Right cardiac atrium (tissue), 5 donors: ENCODE measurements around the gene RTL9. TPM values are rescaled to one million over a fixed set of nuclear protein-coding genes. Genes with fewer than 3 reads are reported as not detected.
"Not testable (repeated sequence)": the region's sequence is repeated elsewhere in the genome, so short reads cannot be mapped to it uniquely, and the experiment has no call there.

Experiments used
- ATAC-seq, 2 donors: fragments of 200-7000 bp; cut with Tn5 transposase; one replicate each; pipeline versions ENCODE4 v1.8.0 to v1.9.1; 2020; ENCODE audit warnings: moderate library complexity in 2 of 2, mild to moderate bottlenecking in 1 of 2
- DNase-seq, 3 donors: peaks; one replicate each; pipeline ENCODE4 v3.0.0-alpha.2; 2020
- H3K27ac ChIP-seq: one replicate; pipeline ENCODE4 v1.5.1; 2013; ENCODE audit warnings: mild to moderate bottlenecking, low read length, control low read depth, moderate library complexity
- H3K27me3 ChIP-seq: one replicate; pipeline ENCODE4 v1.6.1; 2013; ENCODE audit not compliant: control insufficient read depth, insufficient read depth
- H3K4me1 ChIP-seq: one replicate; pipeline ENCODE4 v1.6.1; 2013; ENCODE audit warnings: low read length; ENCODE audit not compliant: control insufficient read depth, insufficient read depth
- H3K4me3 ChIP-seq: one replicate; pipeline ENCODE4 v1.5.1; 2013; ENCODE audit warnings: low read length, control low read depth
- H3K9me3 ChIP-seq: one replicate; pipeline ENCODE4 v1.6.1; 2013; ENCODE audit warnings: low read length; ENCODE audit not compliant: control insufficient read depth
- WGBS: extraction: QIAGEN DNeasy Blood & Tissue Kit; methylation state at CpG from one replicate; pipeline ENCODE4 v1.1.7; 2013; 5-methylcytosine and 5-hydroxymethylcytosine counted together
- intact Hi-C, 4 donors: fragments of 100-400 bp; cut with DNase I; formaldehyde crosslinking; loops; one replicate each; pipeline versions ENCODE4 v1.11.0 to v1.14.0; 2022 to 2023
- polyA plus RNA-seq: library from polyadenylated mRNA; stranded (reverse); fragments of 200-250 nt; gene quantifications from one replicate; pipeline ENCODE4 v1.2.3, GENCODE V29; 2013
- total RNA-seq, 4 donors: library from RNA; stranded (reverse); fragmentation: NEBNext Ultra II Directional; extraction: Animal tissue kit (Norgen Biotek cat#: 25700); gene quantifications; one replicate each; pipeline ENCODE4 v1.2.1, GENCODE V29; 2021
- donor health status: healthy with polysubstance abuse.
- donor health status: DM: no; HTN: yes; CAD: no.
- donor health status: DM: no; HTN: no; CAD: no.
- donor health status: DM: no; HTN: yes; CAD: no; lungs with severe emphysema.
- donor health status: DM: yes; HTN: yes; CAD: no.

RTL9 gene
- total and polyA plus RNA-seq, 5 donors: 0.20 to 0.64 (median 0.37) TPM

DNA sequence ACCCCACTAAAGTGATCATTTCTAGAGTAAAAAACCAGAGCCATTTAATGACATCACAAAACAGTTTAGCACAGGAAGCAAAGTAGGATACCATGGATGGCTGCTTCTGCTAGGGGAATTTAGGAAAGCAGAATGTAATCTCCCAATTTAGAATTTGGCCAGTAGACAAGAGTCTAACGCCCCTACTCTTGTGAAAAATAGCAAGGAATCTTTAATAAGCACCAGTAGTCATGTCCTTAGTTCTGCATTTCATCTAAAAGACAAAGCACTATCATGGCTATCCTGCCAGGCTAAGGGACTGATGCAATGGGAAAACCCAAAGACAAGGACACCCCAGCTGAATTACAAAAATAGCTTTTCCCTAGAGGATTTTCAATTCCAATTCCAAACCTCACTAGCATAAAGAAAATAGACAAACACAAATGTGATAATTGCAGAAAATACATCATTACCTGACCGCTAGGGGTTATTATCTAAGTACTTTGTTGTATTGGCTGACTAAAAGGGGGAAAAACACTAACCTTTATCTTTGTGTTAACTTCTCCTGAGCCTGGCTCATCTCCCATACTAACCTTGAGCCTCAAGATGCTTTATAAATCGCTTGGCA, 38.2 kb upstream of the RTL9 start:
- intact Hi-C loops: no loop called here
- no peak for DNase-seq
- Histone ChIP-seq H3K4me3 (no peak overlapping the region), H3K9me3 (no peaks in the 10 kb centered on the region), H3K27ac (no peak overlapping the region), H3K27me3 (no peaks in the 10 kb centered on the region), H3K4me1 (peaks cover 3% of the 10 kb centered on the region)
- ATAC-seq: no peak
- WGBS: 59% methylated on average over 3 of the region's 3 CpGs

DNA sequence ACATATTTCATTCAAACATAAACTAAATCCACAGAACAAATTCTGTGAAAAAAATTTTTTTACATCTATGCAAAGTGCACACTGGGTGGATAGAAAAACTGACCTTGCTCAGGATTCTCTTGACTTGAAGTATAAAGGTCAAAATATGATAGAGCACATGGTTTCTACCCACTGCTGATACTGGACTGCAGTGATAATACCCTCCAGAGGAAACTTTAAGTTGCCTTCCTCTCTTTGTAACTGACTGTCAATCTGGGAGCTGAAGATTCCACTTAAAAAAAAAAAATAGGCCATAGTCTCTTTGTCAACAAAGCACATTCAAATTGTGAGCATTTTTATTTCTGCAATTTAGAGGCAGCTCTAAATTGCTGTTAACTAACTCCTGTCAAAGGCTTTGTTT, 37.6 kb upstream of the RTL9 start:
- Histone ChIP-seq H3K4me3 (no peak overlapping the region), H3K4me1 (peaks cover 3% of the 10 kb centered on the region), H3K27me3 (no peaks in the 10 kb centered on the region), H3K27ac (no peak overlapping the region), H3K9me3 (no peaks in the 10 kb centered on the region)
- ATAC-seq (no peak), DNase-seq (no peak)
- intact Hi-C loops: no loop called here

DNA sequence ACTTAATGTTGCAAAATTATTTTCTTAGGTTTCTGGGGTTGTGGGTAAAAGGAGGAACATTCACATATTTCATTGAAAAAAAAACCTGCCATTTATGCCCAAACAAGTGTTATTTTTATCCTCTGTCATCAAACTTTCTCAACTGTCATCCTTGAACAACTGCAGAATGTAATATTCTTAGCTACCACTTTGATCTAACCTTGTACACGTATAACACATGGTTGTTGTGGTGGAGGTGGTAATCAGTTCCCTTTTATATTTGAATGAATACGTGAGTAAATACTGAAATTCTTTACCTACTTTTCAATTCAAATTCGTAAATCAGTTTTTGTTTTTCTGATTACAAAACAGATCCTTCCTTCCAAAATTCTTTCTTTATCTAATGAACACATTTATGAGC, 37.0 kb upstream of the RTL9 start:
- Histone ChIP-seq H3K4me1 (peaks cover 3% of the 10 kb centered on the region), H3K27ac (no peak overlapping the region), H3K4me3 (no peak overlapping the region), H3K27me3 (no peaks in the 10 kb centered on the region), H3K9me3 (no peaks in the 10 kb centered on the region)
- intact Hi-C loops: no loop called here
- 86% methylated on average over 3 of the region's 3 CpGs for whole genome bisulfite sequencing
- no peak for DNase-seq
- no peak for ATAC-seq

DNA sequence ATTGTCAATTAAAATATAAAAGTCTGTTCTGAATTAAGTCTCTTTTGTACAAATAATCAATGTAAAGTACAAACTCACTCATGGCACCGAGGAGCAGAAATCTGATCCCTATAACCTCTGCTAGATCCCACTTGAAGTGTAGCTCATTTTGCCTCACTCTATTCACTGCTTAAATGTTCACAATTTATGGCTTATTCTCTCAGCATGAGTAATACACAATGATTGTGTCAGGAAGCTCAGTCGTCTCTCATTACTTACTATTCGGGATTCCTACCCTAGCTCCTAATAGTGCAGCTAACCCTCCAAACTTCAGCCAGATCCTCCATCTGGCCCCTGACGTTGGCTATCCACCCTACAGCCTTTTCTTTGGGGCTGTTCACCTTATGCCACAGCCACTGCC, 36.0 kb upstream of the RTL9 start:
- peaks cover 3% of the 10 kb centered on the region for H3K4me1 ChIP-seq
- 66% methylated on average over 4 of the region's 4 CpGs for WGBS
- no peak overlapping the region for H3K27ac ChIP-seq
- H3K27me3 ChIP-seq: no peaks in the 10 kb centered on the region
- no peaks in the 10 kb centered on the region for H3K9me3 ChIP-seq
- no peak overlapping the region for H3K4me3 ChIP-seq
- intact Hi-C loops: no loop called here
- DNase-seq: no peak
- no peak for ATAC-seq

DNA sequence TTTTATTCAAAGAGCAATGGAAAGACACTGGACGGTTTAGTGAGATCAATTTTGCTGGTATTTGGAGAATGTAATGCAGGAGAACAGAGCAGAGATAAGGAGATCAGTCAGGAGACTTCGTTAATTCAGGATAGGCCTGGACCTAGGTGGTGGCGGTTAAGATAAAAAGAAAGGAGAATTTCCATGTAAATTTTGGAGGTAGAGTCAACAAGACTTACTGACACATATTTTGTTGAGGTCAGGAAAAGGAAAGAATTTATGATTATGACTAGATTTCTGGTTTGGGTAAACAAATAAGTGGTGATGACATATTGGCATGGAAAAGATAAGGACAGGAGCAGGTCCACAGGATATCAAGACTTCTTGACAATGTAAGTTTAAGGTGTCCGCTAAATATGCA, 31.9 kb upstream of the RTL9 start:
- intact Hi-C loops: no loop called here
- ATAC-seq: no peak
- 85% methylated on average over 4 of the region's 4 CpGs for WGBS

DNA sequence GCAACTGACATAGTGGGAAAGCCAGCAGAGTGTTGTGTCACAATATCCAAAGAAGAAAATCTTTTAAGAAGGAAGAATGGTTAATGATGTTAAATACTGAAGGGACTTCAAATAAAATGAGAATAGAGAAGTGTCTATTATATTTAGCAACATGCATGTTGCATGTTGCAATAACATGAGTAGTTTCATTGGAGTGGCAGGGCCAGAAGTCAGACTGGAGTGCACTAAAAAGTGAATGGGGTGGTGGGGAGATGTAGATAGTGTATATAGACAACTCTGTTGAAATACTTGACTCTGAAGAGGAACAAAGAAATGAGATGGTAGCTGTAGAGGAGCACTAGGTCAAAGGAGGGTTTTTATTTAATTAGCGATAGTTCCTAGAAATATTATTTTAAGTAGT, 31.3 kb upstream of the RTL9 start:
- WGBS: 89% methylated on average over 1 of the region's 1 CpG
- intact Hi-C loops: no loop called here
- no peaks in the 10 kb centered on the region for H3K27me3 ChIP-seq
- DNase-seq: no peak
- H3K4me1 ChIP-seq: no peaks in the 10 kb centered on the region
- no peaks in the 10 kb centered on the region for H3K9me3 ChIP-seq
- no peak overlapping the region for H3K27ac ChIP-seq
- no peak overlapping the region for H3K4me3 ChIP-seq
- no peak for ATAC-seq

More for the DNA sequence above, 31.9 kb upstream of the RTL9 start:
- DNase-seq: no peak
- no peak overlapping the region for H3K27ac ChIP-seq
- H3K9me3 ChIP-seq: no peaks in the 10 kb centered on the region
- no peaks in the 10 kb centered on the region for H3K27me3 ChIP-seq
- no peaks in the 10 kb centered on the region for H3K4me1 ChIP-seq
- no peak overlapping the region for H3K4me3 ChIP-seq

DNA sequence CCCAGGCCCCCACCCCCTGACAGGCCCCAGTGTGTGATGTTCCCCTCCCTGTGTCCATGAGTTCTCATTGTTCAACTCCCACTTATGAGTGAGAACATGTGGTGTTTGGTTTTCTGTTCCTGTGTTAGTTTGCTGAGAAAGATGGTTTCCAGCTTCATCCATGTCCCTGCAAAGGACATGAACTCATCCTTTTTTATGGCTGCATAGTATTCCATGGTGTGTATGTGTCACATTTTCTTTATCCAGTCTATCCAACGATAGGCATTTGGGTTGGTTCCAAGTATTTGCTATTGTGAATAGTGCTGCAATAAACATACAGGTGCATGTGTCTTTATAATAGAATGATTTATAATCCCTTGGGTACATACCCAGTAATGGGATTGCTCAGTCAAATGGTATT, 30.0 kb upstream of the RTL9 start:
- H3K4me1 ChIP-seq, intact Hi-C loops, H3K27me3 ChIP-seq, H3K4me3 ChIP-seq, DNase-seq, H3K27ac ChIP-seq, ATAC-seq, H3K9me3 ChIP-seq: not testable (repeated sequence)
- WGBS: 97% methylated on average over 1 of the region's 1 CpG

DNA sequence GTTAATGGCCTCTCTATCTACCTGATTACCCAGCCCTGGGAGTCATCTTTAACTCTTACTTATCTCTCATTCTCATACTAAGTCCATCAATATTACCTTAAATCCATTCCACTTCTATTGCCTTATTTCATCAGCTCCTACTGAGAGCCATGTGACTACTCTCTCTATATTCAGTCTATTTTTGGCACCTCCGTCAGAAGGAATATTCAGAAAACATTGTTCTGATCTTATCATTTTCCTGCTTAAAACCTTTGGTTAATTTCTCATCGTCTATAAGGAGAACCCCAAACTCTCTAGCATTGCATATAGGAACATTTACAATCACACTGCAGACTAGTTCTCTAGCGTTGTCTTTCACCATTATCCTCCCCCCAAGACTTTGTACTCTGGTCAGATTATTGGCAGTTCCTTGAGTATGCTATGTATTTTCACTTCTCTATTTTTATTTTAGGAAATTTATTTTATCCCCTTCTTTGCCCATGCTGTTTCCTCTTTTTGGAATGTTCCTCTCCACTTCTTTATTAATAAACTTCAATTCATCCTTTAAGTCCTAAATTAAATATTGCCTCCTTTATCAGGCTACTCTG, 27.1 kb upstream of the RTL9 start:
- no peak overlapping the region for H3K4me3 ChIP-seq
- no peak for ATAC-seq
- 62% methylated on average over 3 of the region's 3 CpGs for WGBS

DNA sequence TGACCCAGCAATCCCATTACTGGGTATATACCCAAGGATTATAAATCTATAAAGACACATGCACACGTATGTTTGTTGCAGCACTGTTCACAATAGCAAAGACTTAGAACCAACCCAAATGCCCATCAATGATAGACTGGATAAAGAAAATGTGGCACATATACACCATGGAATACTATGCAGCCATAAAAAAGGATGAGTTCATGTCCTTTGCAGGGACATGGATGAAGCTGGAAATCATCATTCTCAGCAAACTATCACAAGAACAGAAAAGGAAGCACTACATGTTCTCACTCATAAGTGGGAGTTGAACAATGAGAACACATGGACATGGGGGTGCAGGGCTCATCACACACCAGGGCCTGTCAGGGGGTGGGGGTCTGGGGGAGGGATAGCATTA, 25.2 kb upstream of the RTL9 start:
- H3K9me3 ChIP-seq, H3K27me3 ChIP-seq, H3K27ac ChIP-seq, H3K4me1 ChIP-seq, ATAC-seq, H3K4me3 ChIP-seq, DNase-seq, intact Hi-C loops: not testable (repeated sequence)
- 90% methylated on average over 1 of the region's 1 CpG for WGBS

More for the DNA sequence above, 27.1 kb upstream of the RTL9 start:
- H3K27ac ChIP-seq: no peak overlapping the region
- no peak for DNase-seq
- H3K27me3 ChIP-seq: no peaks in the 10 kb centered on the region
- no peaks in the 10 kb centered on the region for H3K9me3 ChIP-seq
- intact Hi-C loops: no loop called here
- H3K4me1 ChIP-seq: no peaks in the 10 kb centered on the region

DNA sequence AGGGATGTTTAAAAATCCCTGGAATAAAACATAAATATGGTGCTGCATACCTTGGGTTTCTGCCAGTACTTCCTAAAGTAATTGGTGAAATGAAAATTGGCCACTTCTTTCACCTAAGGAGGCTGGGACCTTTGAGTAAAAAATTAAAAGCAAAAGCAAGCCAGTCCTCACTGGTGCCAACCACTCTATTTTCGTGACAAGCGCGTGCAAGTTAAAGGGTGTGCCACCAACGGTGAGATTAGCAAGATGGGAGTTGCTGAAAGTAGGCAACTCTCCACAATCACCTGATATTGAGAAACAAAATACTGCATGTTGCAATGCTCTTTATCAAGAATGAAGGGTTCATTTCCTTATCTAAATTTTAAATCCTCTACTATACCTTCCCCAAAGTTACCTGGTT, 19.7 kb upstream of the RTL9 start:
- no peak overlapping the region for H3K27ac ChIP-seq
- H3K4me3 ChIP-seq: no peak overlapping the region
- H3K27me3 ChIP-seq: no peaks in the 10 kb centered on the region
- DNase-seq: no peak
- intact Hi-C loops: no loop called here
- H3K4me1 ChIP-seq: no peaks in the 10 kb centered on the region
- ATAC-seq: no peak
- WGBS: 74% methylated on average over 4 of the region's 4 CpGs
- H3K9me3 ChIP-seq: no peaks in the 10 kb centered on the region

DNA sequence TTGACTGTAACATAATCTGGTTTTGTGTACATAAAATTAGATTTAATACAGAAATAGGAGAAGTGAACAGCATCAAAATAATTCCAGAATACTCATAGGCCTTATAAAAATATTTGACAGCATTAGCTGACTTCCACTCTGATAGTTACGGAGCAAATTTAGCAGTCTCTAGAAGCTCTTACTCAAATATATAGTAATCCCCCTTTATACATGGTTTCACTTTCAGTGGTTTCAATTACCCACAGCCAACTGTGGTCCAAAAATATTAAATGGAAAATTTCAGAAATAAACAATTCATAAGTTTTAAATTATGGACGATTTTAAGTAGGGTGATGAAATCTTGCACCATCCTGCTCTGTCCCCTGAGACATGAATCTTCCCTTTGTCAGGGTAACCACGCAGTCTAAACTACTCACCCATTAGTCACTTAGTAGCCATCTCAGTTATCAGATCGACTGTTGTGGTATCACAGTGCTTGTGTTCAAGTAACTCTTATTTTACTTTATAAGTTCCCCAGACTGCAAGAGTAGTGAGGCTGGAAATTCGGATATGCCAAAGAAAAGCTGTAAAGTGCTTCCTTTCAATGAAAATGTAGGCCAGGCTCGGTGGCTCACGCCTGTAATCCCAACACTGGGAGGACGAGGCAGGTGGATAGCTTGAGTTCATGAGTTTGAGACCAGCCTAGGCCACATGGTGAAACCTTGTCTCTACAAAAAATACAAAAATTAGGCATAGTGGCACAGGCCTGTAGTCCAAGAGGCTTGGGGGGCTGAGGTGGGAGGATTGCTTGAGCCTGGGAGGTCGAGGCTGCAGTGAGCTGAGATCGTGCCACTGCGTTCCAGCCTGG, 17.2 kb upstream of the RTL9 start:
- WGBS: 77% methylated on average over 11 of the region's 11 CpGs
- Histone ChIP-seq H3K4me3 (no peak overlapping the region), H3K27me3 (no peaks in the 10 kb centered on the region), H3K9me3 (no peaks in the 10 kb centered on the region), H3K4me1 (no peaks in the 10 kb centered on the region), H3K27ac (no peak overlapping the region)
- ATAC-seq (no peak), DNase-seq (no peak)
- intact Hi-C loops: no loop called here
